ENCODE measurements around the gene PPP2R2B. TPM values are rescaled to one million over a fixed set of nuclear protein-coding genes. Genes with fewer than 3 reads are reported as not detected.

Gene PPP2R2B
- total RNA-seq, 1 donor from 2014 or later: 1.2 TPM

- Histone ChIP-seq H3K27ac (no peak overlapping the region), H3K9me3 (no peaks in the 10 kb centered on the region), H3K4me3 (no peak overlapping the region), H3K4me1 (no peaks in the 10 kb centered on the region), H3K27me3 (no peaks in the 10 kb centered on the region), H3K36me3 (no peaks in the 10 kb centered on the region)
- intact Hi-C loops (cut with DNase I): no loop called here
- no peak for ATAC-seq
- TF ChIP-seq CTCF (IDR thresholded peaks at IDR 0.05): no peak
- DNase-seq: no peak
Observed at GRCh38 chr5:146607659-146608332, 270.8 kb downstream of the PPP2R2B start.

- Histone ChIP-seq H3K36me3 (no peaks in the 10 kb centered on the region), H3K4me3 (no peak overlapping the region), H3K4me1 (no peaks in the 10 kb centered on the region), H3K27me3 (no peaks in the 10 kb centered on the region), H3K9me3 (no peaks in the 10 kb centered on the region), H3K27ac (no peak overlapping the region)
- TF ChIP-seq CTCF (IDR thresholded peaks at IDR 0.05): no peak
- ATAC-seq (no peak), DNase-seq (no peak)
- intact Hi-C loops (cut with DNase I): no loop called here
Observed at GRCh38 chr5:146606893-146607292, 271.7 kb downstream of the PPP2R2B start.

- intact Hi-C loops (cut with DNase I): no loop called here
- no peak for TF ChIP-seq CTCF (IDR thresholded peaks at IDR 0.05)
- H3K9me3 ChIP-seq: no peaks in the 10 kb centered on the region
- no peaks in the 10 kb centered on the region for H3K27me3 ChIP-seq
- DNase-seq (no peak), ATAC-seq (no peak)
- H3K36me3 ChIP-seq: no peaks in the 10 kb centered on the region
- no peak overlapping the region for H3K4me3 ChIP-seq
- no peak overlapping the region for H3K27ac ChIP-seq
- no peaks in the 10 kb centered on the region for H3K4me1 ChIP-seq
Observed at GRCh38 chr5:146600376-146600775, 278.2 kb downstream of the PPP2R2B start.

GRCh38 chr5:146599261-146599660 lies 279.3 kb downstream of the PPP2R2B start:
- Histone ChIP-seq H3K27me3 (no peaks in the 10 kb centered on the region), H3K27ac (no peak overlapping the region), H3K9me3 (no peaks in the 10 kb centered on the region), H3K4me1 (no peaks in the 10 kb centered on the region), H3K4me3 (no peak overlapping the region), H3K36me3 (no peaks in the 10 kb centered on the region)
- no peak for ATAC-seq
- no peak for TF ChIP-seq CTCF (IDR thresholded peaks at IDR 0.05)
- intact Hi-C loops (cut with DNase I): no loop called here
- no peak for DNase-seq

- ATAC-seq: no peak
- no peak for TF ChIP-seq CTCF (IDR thresholded peaks at IDR 0.05)
- H3K4me3 ChIP-seq: no peak overlapping the region
- H3K27ac ChIP-seq: no peak overlapping the region
- DNase-seq: no peak
- no peaks in the 10 kb centered on the region for H3K9me3 ChIP-seq
- H3K4me1 ChIP-seq: no peaks in the 10 kb centered on the region
- intact Hi-C loops (cut with DNase I): no loop called here
- H3K36me3 ChIP-seq: no peaks in the 10 kb centered on the region
- H3K27me3 ChIP-seq: no peaks in the 10 kb centered on the region
Observed at GRCh38 chr5:146595088-146595487, 283.5 kb downstream of the PPP2R2B start.

- H3K36me3 ChIP-seq: no peaks in the 10 kb centered on the region
- intact Hi-C loops (cut with DNase I): no loop called here
- H3K4me1 ChIP-seq: no peaks in the 10 kb centered on the region
- no peak overlapping the region for H3K27ac ChIP-seq
- no peaks in the 10 kb centered on the region for H3K27me3 ChIP-seq
- no peak overlapping the region for H3K4me3 ChIP-seq
- ATAC-seq: no peak
- no peaks in the 10 kb centered on the region for H3K9me3 ChIP-seq
- no peak for TF ChIP-seq CTCF (IDR thresholded peaks at IDR 0.05)
- DNase-seq: no peak
Observed at GRCh38 chr5:146592352-146592751, 286.2 kb downstream of the PPP2R2B start.

Measured in upper lobe of right lung (tissue), 1 donor.